ENCODE measurements around the gene GPR179. TPM values are rescaled to one million over a fixed set of nuclear protein-coding genes. Genes with fewer than 3 reads are reported as not detected.
A peak's percentile ranks its signal among the peaks of the same experiment; 100 is the strongest.

Gene GPR179
- total RNA-seq, 2 experiments from 2014 or later: 0.02 to 0.07 TPM

DNA sequence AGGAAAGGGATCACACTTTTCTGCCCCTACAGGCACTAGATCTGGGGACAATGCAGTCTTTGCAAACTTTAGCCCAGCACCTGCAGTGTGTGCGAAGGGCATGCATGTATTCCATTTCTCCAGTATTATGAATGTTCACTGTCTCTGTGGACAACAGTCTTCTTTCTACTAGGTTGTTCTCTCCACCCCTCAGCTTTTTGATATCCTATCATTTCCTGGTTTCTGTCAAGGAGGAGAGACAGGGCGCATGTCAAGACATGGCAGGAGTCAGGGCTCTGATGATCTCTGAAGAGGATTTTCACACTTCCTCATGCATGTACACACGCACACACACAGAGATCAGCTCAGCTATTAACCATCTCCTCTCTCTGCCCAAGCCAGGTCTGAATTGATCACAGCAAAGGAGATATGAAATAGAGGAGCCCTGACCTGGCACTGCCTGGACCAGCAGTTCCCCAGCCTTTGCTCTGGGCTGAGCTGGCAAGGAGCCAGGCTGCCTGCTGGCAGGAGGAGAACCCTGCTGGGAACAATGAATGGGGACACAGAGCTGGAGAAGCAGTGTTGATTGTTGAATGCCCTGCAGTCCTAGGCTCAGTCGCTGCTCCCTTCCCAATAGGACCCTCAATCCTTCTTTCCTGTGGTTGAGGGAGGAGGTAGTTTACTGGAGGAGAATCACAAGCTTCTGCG lies 2.6 kb downstream of the GPR179 start:
- no peaks in the 10 kb centered on the region for H3K36me3 Mint-ChIP-seq (ENCODE audit: low read depth)
- no peak for DNase-seq
- no peaks in the 10 kb centered on the region for H3K9me3 Mint-ChIP-seq
- H3K27ac Mint-ChIP-seq: peak overlapping the region; percentile 18
- H3K27me3 Mint-ChIP-seq (ENCODE audit: low read depth): no peaks in the 10 kb centered on the region
- H3K4me1 Mint-ChIP-seq (ENCODE audit: low read depth): no peaks in the 10 kb centered on the region
- CTCF ChIA-PET: interaction anchor here (1.0 to 1.4 kb wide), 3 partner anchors 8 to 73 kb away, joined by 3 to 6 read pairs (median 3); no protein-coding TSS in a partner anchor
- no peak overlapping the region for H3K4me3 Mint-ChIP-seq
- intact Hi-C loops (cut with micrococcal nuclease): no loop called here

DNA sequence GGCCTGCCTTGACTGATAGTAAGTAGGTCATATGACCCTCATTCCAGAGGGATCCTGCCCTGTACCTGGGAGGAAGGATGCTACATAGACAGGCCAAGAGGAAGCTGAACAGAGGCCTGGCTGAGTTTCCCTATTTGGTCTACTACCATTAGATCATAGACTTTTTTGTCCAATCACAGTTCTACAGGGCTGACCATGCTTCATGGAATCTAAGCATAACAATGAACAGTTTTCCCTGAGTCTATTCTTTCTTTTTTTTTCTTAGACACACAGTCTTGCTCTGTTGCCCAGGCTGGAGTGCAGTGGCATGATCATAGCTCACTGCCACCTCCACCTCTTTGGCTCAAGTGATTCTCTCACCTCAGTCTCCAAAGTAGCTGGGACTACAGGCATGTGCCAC lies 3.9 kb downstream of the GPR179 start:
- Mint-ChIP-seq H3K4me1 (ENCODE audit: low read depth) (no peaks in the 10 kb centered on the region), H3K4me3 (no peak overlapping the region), H3K27ac (no peak overlapping the region), H3K9me3 (no peaks in the 10 kb centered on the region), H3K27me3 (ENCODE audit: low read depth) (no peaks in the 10 kb centered on the region), H3K36me3 (ENCODE audit: low read depth) (no peaks in the 10 kb centered on the region)
- CTCF ChIA-PET: interaction anchor here (1.1 to 1.7 kb wide), 2 partner anchors 9 to 18 kb away, joined by 4 to 5 read pairs; no protein-coding TSS in a partner anchor
- intact Hi-C loops (cut with micrococcal nuclease): no loop called here
- DNase-seq: no peak

DNA sequence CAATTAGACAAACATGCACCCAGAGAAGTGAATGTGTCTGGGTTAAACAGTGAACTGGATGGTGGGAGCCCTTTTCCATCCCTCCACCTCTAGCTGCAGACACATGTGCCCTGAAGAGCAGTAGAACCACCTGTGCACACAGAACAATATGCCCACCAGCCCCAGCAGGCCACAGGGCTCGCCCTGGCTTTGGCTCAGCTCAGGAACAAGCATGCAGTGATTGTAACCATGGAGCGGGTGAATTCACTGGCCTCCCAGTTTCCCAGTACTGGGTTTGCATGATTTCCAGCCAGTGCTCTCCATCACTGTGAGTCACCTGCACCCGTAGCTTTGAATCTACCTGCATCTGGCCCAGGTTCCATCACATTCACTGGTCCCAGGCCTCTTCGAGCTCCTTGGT lies 5.2 kb downstream of the GPR179 start:
- intact Hi-C loops (cut with micrococcal nuclease): no loop called here
- no peaks in the 10 kb centered on the region for H3K4me1 Mint-ChIP-seq (ENCODE audit: low read depth)
- H3K36me3 Mint-ChIP-seq (ENCODE audit: low read depth): no peaks in the 10 kb centered on the region
- H3K27ac Mint-ChIP-seq: no peak overlapping the region
- CTCF ChIA-PET: interaction anchor here (0.7 to 1.7 kb wide), 2 partner anchors 10 to 16 kb away, joined by 3 to 4 read pairs; no protein-coding TSS in a partner anchor
- H3K9me3 Mint-ChIP-seq: no peaks in the 10 kb centered on the region
- no peak overlapping the region for H3K4me3 Mint-ChIP-seq
- H3K27me3 Mint-ChIP-seq (ENCODE audit: low read depth): peaks cover 3% of the 10 kb centered on the region
- no peak for DNase-seq

DNA sequence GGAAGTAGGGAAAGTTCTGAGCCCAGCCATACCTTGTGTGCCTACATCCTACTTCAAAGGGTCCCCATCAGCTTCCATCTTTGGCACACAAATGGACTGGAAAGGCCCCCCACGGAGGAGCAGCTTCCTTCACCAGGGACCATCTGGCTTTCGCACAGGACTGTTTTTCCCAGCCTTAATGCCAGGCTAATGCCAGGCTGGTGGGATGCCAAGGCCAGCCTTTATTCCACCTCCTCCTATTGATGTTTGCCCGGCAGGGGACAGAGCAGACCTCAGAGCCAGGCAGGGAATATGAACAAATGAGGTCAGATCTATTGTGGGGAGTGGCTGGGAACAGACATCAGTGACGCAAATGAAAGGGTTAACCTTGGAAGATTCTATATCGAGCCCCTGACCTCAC lies 5.7 kb downstream of the GPR179 start:
- H3K9me3 Mint-ChIP-seq: no peaks in the 10 kb centered on the region
- intact Hi-C loops (cut with micrococcal nuclease): no loop called here
- peaks cover 3% of the 10 kb centered on the region for H3K27me3 Mint-ChIP-seq (ENCODE audit: low read depth)
- DNase-seq: no peak
- no peaks in the 10 kb centered on the region for H3K4me1 Mint-ChIP-seq (ENCODE audit: low read depth)
- H3K4me3 Mint-ChIP-seq: no peak overlapping the region
- H3K36me3 Mint-ChIP-seq (ENCODE audit: low read depth): no peaks in the 10 kb centered on the region
- H3K27ac Mint-ChIP-seq: no peak overlapping the region
- CTCF ChIA-PET: interaction anchor here (0.7 to 1.7 kb wide), 2 partner anchors 11 to 16 kb away, joined by 3 to 4 read pairs; no protein-coding TSS in a partner anchor

DNA sequence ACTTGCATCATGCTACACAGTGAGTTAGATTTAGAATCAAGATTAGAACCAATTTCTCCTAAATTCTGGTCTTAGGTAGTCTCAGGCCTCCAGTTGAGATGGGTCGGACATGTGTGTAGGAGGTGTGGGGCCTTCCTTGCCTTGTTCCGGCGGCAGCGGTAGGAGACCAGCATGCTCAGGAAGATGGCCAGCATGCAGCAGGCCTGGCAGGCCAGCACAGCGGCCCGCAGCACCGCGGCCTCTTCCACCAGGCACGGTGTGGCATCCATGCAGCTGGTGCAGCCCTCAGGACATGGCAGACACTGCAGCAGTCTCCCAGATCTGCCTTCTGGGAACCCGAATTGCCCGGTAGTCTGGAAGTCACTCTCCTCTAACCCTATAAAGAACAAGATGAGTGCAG lies 6.9 kb downstream of the GPR179 start:
- Mint-ChIP-seq H3K27ac (no peak overlapping the region), H3K4me1 (ENCODE audit: low read depth) (no peaks in the 10 kb centered on the region), H3K36me3 (ENCODE audit: low read depth) (no peaks in the 10 kb centered on the region), H3K4me3 (no peak overlapping the region), H3K9me3 (no peaks in the 10 kb centered on the region), H3K27me3 (ENCODE audit: low read depth) (peaks cover 3% of the 10 kb centered on the region)
- CTCF ChIA-PET: no interaction called here
- intact Hi-C loops (cut with micrococcal nuclease): no loop called here
- DNase-seq: no peak

DNA sequence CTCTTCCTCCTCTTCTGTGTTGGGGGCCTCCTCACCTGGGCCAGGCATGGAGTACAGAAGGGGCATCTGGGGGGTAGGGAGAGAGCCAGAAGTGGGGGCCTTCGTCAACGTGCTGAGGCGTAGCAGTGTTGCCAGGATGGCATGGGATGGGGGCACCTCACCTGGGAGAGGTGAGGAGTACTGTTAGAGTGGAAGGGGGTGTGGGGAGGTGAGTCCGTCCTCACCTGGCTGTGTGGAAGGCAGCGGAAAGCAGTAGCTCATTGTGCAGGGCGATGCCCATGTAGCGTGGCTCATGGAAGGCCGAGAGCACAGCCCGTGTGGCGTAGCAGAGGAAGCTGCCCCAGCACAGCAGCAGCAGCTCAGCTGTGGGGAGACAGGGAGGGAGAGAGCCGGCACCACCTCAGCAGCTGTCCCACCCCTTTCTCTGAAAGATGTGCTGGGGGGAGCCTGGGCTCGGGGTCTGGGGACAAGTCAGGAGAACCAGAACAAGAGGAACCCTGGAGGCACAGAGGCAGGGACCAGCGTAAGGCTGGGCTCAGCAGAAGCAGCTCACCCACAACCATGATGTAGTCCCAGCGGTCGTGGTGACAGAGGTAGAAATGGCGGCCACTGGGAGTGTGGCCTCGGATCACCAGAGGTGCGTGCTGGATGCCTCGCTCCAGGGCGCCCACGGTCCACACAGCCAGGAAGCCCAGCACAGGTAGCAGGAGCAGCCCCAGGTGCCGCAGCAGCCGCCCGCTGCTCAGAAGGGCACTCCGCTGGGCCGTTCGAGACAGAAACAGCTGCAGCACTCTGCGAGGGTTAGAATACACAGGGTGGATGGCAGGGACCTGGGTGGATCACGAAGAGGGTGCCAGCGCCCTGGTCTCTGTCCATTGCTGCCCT lies 9.0 kb downstream of the GPR179 start:
- Mint-ChIP-seq H3K27ac (no peak overlapping the region), H3K4me3 (no peak overlapping the region), H3K36me3 (ENCODE audit: low read depth) (no peaks in the 10 kb centered on the region), H3K9me3 (no peaks in the 10 kb centered on the region), H3K27me3 (ENCODE audit: low read depth) (peaks cover 3% of the 10 kb centered on the region), H3K4me1 (ENCODE audit: low read depth) (no peaks in the 10 kb centered on the region)
- CTCF ChIA-PET: interaction anchor here (2.3 to 3.2 kb wide), 2 partner anchors 10 to 87 kb away, joined by 6 to 12 read pairs; no protein-coding TSS in a partner anchor
- no peak for DNase-seq
- intact Hi-C loops (cut with micrococcal nuclease): no loop called here

DNA sequence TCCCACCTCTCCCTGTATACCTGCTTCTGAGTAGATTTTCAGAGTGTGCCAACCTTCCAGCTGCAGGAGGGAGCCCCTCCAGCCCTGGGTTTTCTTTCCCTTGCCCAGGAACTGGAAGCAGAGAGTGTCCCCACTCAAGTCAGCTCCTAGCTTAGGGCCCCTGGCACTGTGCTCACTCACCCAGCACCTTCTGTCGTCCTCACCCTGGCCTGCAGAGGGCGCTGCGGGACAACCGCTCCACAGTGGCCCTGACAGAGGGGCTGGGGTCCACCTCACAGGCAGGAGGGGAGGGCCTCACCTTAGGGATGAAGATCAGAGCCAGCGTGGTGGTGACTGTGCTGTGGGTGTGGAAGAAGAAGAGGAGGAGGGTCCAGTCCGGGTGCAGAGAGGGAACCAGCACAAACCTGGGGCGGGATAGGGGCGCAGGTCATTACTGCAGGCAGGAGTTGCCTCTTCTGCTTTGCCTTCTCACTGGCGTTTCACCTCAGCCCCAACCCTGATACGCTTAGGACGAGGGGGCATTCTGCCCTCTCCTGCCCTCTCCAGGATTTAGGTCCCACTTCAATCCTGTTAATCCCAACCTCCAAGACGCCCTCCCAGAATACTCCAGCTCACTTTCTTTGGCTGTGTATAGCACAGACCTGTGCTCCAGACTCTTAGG lies 10.0 kb downstream of the GPR179 start:
- DNase-seq: peak; percentile 73
- Mint-ChIP-seq H3K4me3 (no peak overlapping the region), H3K4me1 (ENCODE audit: low read depth) (no peaks in the 10 kb centered on the region), H3K27me3 (ENCODE audit: low read depth) (peaks cover 3% of the 10 kb centered on the region), H3K9me3 (no peaks in the 10 kb centered on the region), H3K27ac (no peak overlapping the region), H3K36me3 (ENCODE audit: low read depth) (no peaks in the 10 kb centered on the region)
- CTCF ChIA-PET: interaction anchor here (0.7 to 3.2 kb wide), 12 partner anchors 8 to 137 kb away, joined by 3 to 19 read pairs (median 5); partner anchors contain the start of gene SOCS7
- intact Hi-C loops (cut with micrococcal nuclease): no loop called here

DNA sequence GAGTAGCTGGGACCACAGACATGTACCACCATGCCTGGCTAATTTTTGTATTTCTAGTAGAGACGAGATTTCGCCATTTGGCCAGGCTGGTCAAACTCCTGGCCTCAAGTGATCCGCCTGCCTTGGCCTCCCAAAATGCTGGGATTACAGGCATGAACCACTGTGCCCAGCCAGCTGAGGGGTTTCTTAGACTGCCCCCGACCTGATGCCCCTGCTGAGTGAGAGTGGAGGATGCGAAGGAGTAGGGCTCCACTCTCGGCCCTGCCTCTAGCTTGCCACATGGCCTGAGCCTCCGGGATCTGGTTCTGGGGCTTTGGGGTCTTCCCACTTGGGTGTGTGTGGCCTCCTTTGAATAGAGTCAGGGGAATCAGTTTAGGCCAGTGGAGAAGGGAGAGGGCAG lies 11.0 kb downstream of the GPR179 start:
- H3K36me3 Mint-ChIP-seq (ENCODE audit: low read depth): no peaks in the 10 kb centered on the region
- no peaks in the 10 kb centered on the region for H3K4me1 Mint-ChIP-seq (ENCODE audit: low read depth)
- no peak overlapping the region for H3K4me3 Mint-ChIP-seq
- CTCF ChIA-PET: interaction anchor here (0.8 to 3.0 kb wide), 10 partner anchors 9 to 204 kb away, joined by 3 to 19 read pairs (median 5); partner anchors contain the start of gene SOCS7
- H3K27ac Mint-ChIP-seq: no peak overlapping the region
- no peaks in the 10 kb centered on the region for H3K9me3 Mint-ChIP-seq
- intact Hi-C loops (cut with micrococcal nuclease): no loop called here
- H3K27me3 Mint-ChIP-seq (ENCODE audit: low read depth): peaks cover 3% of the 10 kb centered on the region
- no peak for DNase-seq

DNA sequence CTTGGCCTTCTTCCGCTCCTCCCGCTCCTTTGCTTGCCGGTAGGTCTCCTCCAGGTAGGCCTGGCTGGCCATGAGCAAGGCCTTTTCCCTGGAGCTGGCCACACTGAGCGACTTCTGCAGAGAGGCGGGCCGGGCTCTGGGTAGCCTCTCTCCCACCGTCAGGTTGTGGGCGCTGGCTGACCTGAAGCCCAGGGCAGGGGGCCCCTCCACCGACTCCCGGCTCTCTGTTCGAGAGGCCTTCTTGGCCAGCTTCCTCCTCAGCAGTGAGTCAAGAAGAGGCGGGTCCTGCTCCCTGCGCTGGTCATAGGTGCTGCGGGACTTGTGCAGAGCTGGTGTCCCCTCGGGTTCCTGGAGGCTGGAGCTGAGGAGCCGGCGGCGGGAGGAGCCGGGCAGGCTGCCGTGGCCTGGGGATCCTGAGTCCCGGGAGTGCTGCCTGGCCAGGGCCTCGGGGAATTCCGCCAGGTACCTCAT lies 12.8 kb downstream of the GPR179 start:
- Mint-ChIP-seq H3K4me1 (ENCODE audit: low read depth) (peaks cover 6% of the 10 kb centered on the region), H3K9me3 (no peaks in the 10 kb centered on the region), H3K4me3 (no peak overlapping the region), H3K36me3 (ENCODE audit: low read depth) (no peaks in the 10 kb centered on the region), H3K27ac (no peak overlapping the region), H3K27me3 (ENCODE audit: low read depth) (peaks cover 3% of the 10 kb centered on the region)
- DNase-seq: no peak
- CTCF ChIA-PET: interaction anchor here (3.0 to 3.4 kb wide), 2 partner anchors 8 to 18 kb away, joined by 14 to 19 read pairs; no protein-coding TSS in a partner anchor
- intact Hi-C loops (cut with micrococcal nuclease): no loop called here

DNA sequence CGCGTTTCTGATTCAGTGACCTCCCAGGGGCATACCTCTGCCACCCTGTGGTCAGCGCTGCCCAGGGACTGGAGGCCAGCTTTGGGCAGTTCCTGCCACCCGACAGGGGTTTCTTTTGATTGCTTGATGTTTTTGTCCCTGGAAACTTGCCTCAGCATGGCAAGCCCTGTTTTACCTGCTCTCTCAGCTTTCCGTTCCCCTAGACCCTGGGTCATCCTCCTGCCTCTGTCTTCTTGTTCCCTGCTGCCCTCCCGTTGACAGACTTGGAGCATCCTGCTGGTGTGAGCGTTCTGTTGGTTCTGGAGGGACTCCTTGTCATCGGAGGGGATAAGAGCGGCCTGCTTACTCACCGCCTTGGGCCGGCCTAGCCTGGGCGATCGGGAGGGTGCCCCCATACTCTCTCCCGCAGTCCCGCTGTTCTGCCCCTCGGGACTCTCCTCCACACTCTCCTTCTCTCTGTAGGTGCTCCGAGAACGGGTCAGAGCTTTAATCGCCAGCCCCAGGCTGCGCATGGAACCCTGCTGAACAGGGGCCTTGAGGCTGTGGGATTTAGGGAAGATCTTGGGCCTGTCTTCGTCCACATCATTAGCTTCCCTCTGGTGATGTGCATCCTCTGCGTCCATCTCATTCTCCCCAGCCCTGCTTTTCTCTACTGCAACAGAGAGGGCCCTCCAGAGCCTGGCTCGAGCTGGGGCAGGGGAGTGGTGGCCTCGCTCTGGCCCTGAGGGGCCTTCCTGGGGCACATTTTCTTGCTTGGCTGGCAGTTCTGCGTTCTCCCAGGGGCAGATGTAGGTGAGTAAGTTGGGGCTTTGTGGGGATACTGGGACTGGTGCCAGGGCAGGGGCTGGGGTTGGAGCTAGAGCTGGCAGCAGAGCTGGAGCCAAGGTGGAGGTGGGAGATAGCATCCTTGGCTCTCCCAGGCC lies 13.7 kb downstream of the GPR179 start:
- H3K9me3 Mint-ChIP-seq: no peaks in the 10 kb centered on the region
- peaks cover 9% of the 10 kb centered on the region for H3K4me1 Mint-ChIP-seq (ENCODE audit: low read depth)

DNA sequence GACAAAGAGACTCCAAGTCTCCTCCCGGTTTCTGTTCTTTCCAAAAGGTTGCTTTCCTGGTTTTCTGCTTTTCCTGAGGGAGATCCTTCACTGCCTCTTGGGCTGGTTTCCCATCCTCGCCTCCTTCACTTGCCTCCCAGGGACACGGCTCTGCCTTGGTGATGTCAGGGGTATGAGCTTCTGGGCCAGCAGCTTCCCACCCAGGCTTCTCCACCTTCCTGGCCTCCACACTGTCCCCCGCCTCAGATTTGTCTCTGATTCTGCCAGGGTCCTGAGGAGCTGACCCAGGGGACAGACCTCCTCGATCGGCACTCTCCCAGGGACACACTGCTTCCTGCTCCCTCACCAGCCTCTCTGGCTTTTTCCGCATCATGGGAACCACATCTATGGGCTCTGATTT lies 14.5 kb downstream of the GPR179 start:
- Mint-ChIP-seq H3K27ac (no peak overlapping the region), H3K36me3 (ENCODE audit: low read depth) (no peaks in the 10 kb centered on the region), H3K27me3 (ENCODE audit: low read depth) (peaks cover under 1% of the 10 kb centered on the region), H3K4me1 (ENCODE audit: low read depth) (peaks cover 9% of the 10 kb centered on the region), H3K9me3 (no peaks in the 10 kb centered on the region), H3K4me3 (no peak overlapping the region)
- DNase-seq: no peak
- intact Hi-C loops (cut with micrococcal nuclease): no loop called here
- CTCF ChIA-PET: interaction anchor here (3.4 kb wide), 1 partner anchor 20 kb away, joined by 14 read pairs; no protein-coding TSS in a partner anchor

More for the DNA sequence above, 13.7 kb downstream of the GPR179 start:
- Mint-ChIP-seq H3K27ac (no peak overlapping the region), H3K27me3 (ENCODE audit: low read depth) (peaks cover 3% of the 10 kb centered on the region), H3K4me3 (no peak overlapping the region), H3K36me3 (ENCODE audit: low read depth) (no peaks in the 10 kb centered on the region)
- CTCF ChIA-PET: interaction anchor here (3.4 kb wide), 1 partner anchor 19 kb away, joined by 14 read pairs; no protein-coding TSS in a partner anchor
- intact Hi-C loops (cut with micrococcal nuclease): no loop called here
- DNase-seq: no peak

Data from activated naive CD4-positive, alpha-beta T cell treated with anti-CD3 and anti-CD28 coated beads for 36 hours (primary cell).